K562 (cell line): ENCODE results near the gene ZKSCAN5. TPM values are rescaled to one million over a fixed set of nuclear protein-coding genes. Genes with fewer than 3 reads are reported as not detected.

Source experiments
- DMBX1 ChIP-seq: fragments of 250-450 bp; sonication (Bioruptor Pico); IDR thresholded peaks from 2 replicates; pipeline ENCODE4 v1.8.0; 2022; ENCODE audit warnings: inconsistent platforms, mild to moderate bottlenecking, moderate library complexity, borderline replicate concordance
- KAT8 ChIP-seq: fragments of 450-650 bp; IDR thresholded peaks from 2 replicates; pipeline ENCODE4 v1.6.1; 2016; ENCODE audit warnings: low read depth, mild to moderate bottlenecking
- NR2C1 ChIP-seq, 2 experiments: fragments of 450-650 bp; IDR thresholded peaks; 2 replicates each; pipeline ENCODE4 v1.6.1; 2017; ENCODE audit warnings: mild to moderate bottlenecking in 2 of 2, antibody characterized with exemption in 1 of 2, inconsistent platforms in 1 of 2, missing compliant biosample characterization in 1 of 2, missing genetic modification characterization in 1 of 2
- NR3C1 ChIP-seq: sonication (generic); formaldehyde crosslinking; IDR thresholded peaks from 2 replicates; pipeline ENCODE4 v1.8.1; 2022; ENCODE audit warnings: missing genetic modification reagents
- OTX1 ChIP-seq: fragments of 450-650 bp; formaldehyde crosslinking; IDR thresholded peaks from 2 replicates; pipeline ENCODE4 v1.4.0; 2022; ENCODE audit warnings: mild to moderate bottlenecking
- PHF21A ChIP-seq: fragments of 450-650 bp; IDR thresholded peaks from 2 replicates; pipeline ENCODE4 v1.6.1; 2017; ENCODE audit warnings: low read depth, borderline replicate concordance
- TEAD4 ChIP-seq, 2 experiments: sonication (generic) in 1 of 2; formaldehyde crosslinking in 1 of 2; IDR thresholded peaks; 2 replicates each; pipeline versions ENCODE4 v1.6.1 to v1.8.0; 2012 to 2022; ENCODE audit warnings: borderline replicate concordance in 1 of 2, inconsistent platforms in 1 of 2, low read length in 1 of 2, mild to moderate bottlenecking in 1 of 2, missing genetic modification reagents in 1 of 2
- ZNF551 ChIP-seq: fragments of 250-450 bp; sonication (Bioruptor Pico); IDR thresholded peaks from 2 replicates; pipeline ENCODE4 v1.5.0; 2021; ENCODE audit warnings: mild to moderate bottlenecking, moderate library complexity
- ZNF584 ChIP-seq: fragments of 200-800 bp; sonication (Bioruptor generic); IDR thresholded peaks from 2 replicates; pipeline ENCODE4 v1.6.1; 2016; ENCODE audit warnings: low read depth, mild to moderate bottlenecking, missing genetic modification characterization, missing compliant biosample characterization
- polyA plus RNA-seq, 8 experiments: library from polyadenylated mRNA; depleted of rRNA in 4 of 8; stranded (reverse) in 5 of 8; unstranded in 3 of 8; fragments of >200 nt; fragmentation: Nextera tagmentation in 2 of 8; fragmentation: Illumina TruSeq in 1 of 8; extraction: Ambion mirVana in 2 of 8; extraction: Trizol in 1 of 8; gene quantifications; 2 replicates each; pipeline versions ENCODE4 v1.2.1 to v1.2.3, GENCODE V29; 2011 to 2014; ENCODE audit warnings: inconsistent platforms in 1 of 8, missing spikeins in 1 of 8
- total RNA-seq, 7 experiments: library from RNA; depleted of rRNA in 6 of 7; stranded (reverse); fragments of >200 nt in 6 of 7; fragmentation: Illumina TruSeq in 2 of 7; extraction: Trizol in 2 of 7; gene quantifications; 2 replicates each; pipeline versions ENCODE4 v1.2.1 to v1.2.3, GENCODE V29; 2011 to 2021; ENCODE audit warnings: low replicate concordance in 1 of 7
- TF ChIP-seq, protein P1 (sequence below): fragments of 450-650 bp; IDR thresholded peaks from 2 replicates; pipeline ENCODE4 v1.6.1; 2017; ENCODE audit warnings: antibody characterized with exemption, mild to moderate bottlenecking
- TF ChIP-seq, protein P2 (sequence below), 2 experiments: IDR thresholded peaks; 2 replicates each; pipeline ENCODE4 v1.6.1; 2012; ENCODE audit warnings: improper control_type of control experiment in 2 of 2, low read depth in 2 of 2, low read length in 2 of 2, borderline replicate concordance in 1 of 2
- TF ChIP-seq, protein P3 (sequence below), 2 experiments: fragments of 450-650 bp; formaldehyde crosslinking in 1 of 2; IDR thresholded peaks; 2 replicates each; pipeline versions ENCODE4 v1.4.0 to v1.6.1; 2014 to 2020; ENCODE audit warnings: mild to moderate bottlenecking in 2 of 2, borderline replicate concordance in 1 of 2, low read depth in 1 of 2

The ZKSCAN5 gene
- total and polyA plus RNA-seq, 9 of the 15 experiments (the other 6 are each of a cell fraction or from before 2014, with no cell fraction given): 4.2 to 19.0 (median 15.0) TPM

DNA sequence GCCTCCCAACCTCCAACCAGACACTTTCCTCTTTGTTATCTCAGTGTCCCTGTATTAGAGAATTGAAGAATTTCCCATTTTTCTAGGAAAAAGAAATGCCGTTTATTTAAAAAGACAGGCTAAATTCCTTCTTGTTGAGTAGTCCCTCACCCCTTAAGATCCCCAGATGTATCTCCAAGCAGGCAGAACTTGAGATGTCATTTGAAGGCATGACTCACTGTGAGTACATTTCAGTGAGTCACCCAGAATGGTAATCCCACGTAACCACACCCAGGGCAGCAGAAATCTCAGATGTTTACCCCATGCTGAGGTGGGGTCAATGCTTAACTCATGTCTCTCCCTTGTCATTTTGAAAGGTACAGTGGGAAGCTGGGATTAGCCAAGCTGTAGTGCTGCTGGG lies 58.4 kb downstream of the ZKSCAN5 start (continued):
- TF ChIP-seq ZNF584 (CRISPR knock-in tag): no peak
- TF ChIP-seq, protein P1, sequence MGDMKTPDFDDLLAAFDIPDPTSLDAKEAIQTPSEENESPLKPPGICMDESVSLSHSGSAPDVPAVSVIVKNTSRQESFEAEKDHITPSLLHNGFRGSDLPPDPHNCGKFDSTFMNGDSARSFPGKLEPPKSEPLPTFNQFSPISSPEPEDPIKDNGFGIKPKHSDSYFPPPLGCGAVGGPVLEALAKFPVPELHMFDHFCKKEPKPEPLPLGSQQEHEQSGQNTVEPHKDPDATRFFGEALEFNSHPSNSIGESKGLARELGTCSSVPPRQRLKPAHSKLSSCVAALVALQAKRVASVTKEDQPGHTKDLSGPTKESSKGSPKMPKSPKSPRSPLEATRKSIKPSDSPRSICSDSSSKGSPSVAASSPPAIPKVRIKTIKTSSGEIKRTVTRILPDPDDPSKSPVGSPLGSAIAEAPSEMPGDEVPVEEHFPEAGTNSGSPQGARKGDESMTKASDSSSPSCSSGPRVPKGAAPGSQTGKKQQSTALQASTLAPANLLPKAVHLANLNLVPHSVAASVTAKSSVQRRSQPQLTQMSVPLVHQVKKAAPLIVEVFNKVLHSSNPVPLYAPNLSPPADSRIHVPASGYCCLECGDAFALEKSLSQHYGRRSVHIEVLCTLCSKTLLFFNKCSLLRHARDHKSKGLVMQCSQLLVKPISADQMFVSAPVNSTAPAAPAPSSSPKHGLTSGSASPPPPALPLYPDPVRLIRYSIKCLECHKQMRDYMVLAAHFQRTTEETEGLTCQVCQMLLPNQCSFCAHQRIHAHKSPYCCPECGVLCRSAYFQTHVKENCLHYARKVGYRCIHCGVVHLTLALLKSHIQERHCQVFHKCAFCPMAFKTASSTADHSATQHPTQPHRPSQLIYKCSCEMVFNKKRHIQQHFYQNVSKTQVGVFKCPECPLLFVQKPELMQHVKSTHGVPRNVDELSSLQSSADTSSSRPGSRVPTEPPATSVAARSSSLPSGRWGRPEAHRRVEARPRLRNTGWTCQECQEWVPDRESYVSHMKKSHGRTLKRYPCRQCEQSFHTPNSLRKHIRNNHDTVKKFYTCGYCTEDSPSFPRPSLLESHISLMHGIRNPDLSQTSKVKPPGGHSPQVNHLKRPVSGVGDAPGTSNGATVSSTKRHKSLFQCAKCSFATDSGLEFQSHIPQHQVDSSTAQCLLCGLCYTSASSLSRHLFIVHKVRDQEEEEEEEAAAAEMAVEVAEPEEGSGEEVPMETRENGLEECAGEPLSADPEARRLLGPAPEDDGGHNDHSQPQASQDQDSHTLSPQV: no peak
- TF ChIP-seq, protein P2, sequence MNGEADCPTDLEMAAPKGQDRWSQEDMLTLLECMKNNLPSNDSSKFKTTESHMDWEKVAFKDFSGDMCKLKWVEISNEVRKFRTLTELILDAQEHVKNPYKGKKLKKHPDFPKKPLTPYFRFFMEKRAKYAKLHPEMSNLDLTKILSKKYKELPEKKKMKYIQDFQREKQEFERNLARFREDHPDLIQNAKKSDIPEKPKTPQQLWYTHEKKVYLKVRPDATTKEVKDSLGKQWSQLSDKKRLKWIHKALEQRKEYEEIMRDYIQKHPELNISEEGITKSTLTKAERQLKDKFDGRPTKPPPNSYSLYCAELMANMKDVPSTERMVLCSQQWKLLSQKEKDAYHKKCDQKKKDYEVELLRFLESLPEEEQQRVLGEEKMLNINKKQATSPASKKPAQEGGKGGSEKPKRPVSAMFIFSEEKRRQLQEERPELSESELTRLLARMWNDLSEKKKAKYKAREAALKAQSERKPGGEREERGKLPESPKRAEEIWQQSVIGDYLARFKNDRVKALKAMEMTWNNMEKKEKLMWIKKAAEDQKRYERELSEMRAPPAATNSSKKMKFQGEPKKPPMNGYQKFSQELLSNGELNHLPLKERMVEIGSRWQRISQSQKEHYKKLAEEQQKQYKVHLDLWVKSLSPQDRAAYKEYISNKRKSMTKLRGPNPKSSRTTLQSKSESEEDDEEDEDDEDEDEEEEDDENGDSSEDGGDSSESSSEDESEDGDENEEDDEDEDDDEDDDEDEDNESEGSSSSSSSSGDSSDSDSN (IDR thresholded peaks at IDR 0.05; ENCODE audit: borderline replicate concordance in 1 of 2, low read depth in 2 of 2, low read length in 2 of 2): no peak
- TF ChIP-seq KAT8: no peak
- peak; percentile 84 for TF ChIP-seq TEAD4 (IDR thresholded peaks at IDR 0.05; ENCODE audit: low read length)
- TF ChIP-seq TEAD4 (CRISPR knock-in tag; IDR thresholded peaks at IDR 0.05; ENCODE audit: borderline replicate concordance): no peak
- TF ChIP-seq, protein P3, sequence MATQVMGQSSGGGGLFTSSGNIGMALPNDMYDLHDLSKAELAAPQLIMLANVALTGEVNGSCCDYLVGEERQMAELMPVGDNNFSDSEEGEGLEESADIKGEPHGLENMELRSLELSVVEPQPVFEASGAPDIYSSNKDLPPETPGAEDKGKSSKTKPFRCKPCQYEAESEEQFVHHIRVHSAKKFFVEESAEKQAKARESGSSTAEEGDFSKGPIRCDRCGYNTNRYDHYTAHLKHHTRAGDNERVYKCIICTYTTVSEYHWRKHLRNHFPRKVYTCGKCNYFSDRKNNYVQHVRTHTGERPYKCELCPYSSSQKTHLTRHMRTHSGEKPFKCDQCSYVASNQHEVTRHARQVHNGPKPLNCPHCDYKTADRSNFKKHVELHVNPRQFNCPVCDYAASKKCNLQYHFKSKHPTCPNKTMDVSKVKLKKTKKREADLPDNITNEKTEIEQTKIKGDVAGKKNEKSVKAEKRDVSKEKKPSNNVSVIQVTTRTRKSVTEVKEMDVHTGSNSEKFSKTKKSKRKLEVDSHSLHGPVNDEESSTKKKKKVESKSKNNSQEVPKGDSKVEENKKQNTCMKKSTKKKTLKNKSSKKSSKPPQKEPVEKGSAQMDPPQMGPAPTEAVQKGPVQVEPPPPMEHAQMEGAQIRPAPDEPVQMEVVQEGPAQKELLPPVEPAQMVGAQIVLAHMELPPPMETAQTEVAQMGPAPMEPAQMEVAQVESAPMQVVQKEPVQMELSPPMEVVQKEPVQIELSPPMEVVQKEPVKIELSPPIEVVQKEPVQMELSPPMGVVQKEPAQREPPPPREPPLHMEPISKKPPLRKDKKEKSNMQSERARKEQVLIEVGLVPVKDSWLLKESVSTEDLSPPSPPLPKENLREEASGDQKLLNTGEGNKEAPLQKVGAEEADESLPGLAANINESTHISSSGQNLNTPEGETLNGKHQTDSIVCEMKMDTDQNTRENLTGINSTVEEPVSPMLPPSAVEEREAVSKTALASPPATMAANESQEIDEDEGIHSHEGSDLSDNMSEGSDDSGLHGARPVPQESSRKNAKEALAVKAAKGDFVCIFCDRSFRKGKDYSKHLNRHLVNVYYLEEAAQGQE (IDR thresholded peaks at IDR 0.05; ENCODE audit: borderline replicate concordance): peak; percentile 8; the same call in 1 of the 2 replicates
- TF ChIP-seq, protein P3 (CRISPR knock-in tag; IDR thresholded peaks at IDR 0.05; ENCODE audit: low read depth): no peak
- no peak for TF ChIP-seq ZNF551 (CRISPR knock-in tag)
- TF ChIP-seq DMBX1 (CRISPR knock-in tag): no peak
- no peak for TF ChIP-seq NR3C1 (CRISPR knock-in tag)
- TF ChIP-seq OTX1 (CRISPR knock-in tag): no peak
- peak; percentile 92; the same call in 1 of the 2 replicates for TF ChIP-seq PHF21A
- TF ChIP-seq NR2C1 (IDR thresholded peaks at IDR 0.05): 0 out of 2 replicates have a peak, but pooled peaks have one; percentile 19
- TF ChIP-seq NR2C1 (tag; IDR thresholded peaks at IDR 0.05): no peak
